ENCODE results near the gene FAM200B.

FAM200B gene

GRCh38 chr4:15738877-15739276 lies 57.2 kb downstream of the FAM200B start:
- no peak for DNase-seq
